ENCODE measurements around the gene SEPHS1. TPM values are rescaled to one million over a fixed set of nuclear protein-coding genes. Genes with fewer than 3 reads are reported as not detected.

SEPHS1 gene
- total RNA-seq, 4 donors from 2014 or later = 24.3 to 34.9 (median 32.0) TPM

GRCh38 chr10:13360587-13360986 is 12.5 kb upstream of the SEPHS1 start:
- H3K27ac ChIP-seq = no peak overlapping the region
- no peak for DNase-seq
- no peak overlapping the region for H3K4me3 ChIP-seq
- TF ChIP-seq POLR2A (IDR thresholded peaks at IDR 0.05) = no peak
- TF ChIP-seq, protein P1, sequence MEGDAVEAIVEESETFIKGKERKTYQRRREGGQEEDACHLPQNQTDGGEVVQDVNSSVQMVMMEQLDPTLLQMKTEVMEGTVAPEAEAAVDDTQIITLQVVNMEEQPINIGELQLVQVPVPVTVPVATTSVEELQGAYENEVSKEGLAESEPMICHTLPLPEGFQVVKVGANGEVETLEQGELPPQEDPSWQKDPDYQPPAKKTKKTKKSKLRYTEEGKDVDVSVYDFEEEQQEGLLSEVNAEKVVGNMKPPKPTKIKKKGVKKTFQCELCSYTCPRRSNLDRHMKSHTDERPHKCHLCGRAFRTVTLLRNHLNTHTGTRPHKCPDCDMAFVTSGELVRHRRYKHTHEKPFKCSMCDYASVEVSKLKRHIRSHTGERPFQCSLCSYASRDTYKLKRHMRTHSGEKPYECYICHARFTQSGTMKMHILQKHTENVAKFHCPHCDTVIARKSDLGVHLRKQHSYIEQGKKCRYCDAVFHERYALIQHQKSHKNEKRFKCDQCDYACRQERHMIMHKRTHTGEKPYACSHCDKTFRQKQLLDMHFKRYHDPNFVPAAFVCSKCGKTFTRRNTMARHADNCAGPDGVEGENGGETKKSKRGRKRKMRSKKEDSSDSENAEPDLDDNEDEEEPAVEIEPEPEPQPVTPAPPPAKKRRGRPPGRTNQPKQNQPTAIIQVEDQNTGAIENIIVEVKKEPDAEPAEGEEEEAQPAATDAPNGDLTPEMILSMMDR (IDR thresholded peaks at IDR 0.05) = no peak
- no peaks in the 10 kb centered on the region for H3K36me3 ChIP-seq
- H3K4me1 ChIP-seq = peaks cover 0 to 5% (median 0%) of the 10 kb centered on the region in 4 donors
- no peaks in the 10 kb centered on the region for H3K9me3 ChIP-seq
- H3K27me3 ChIP-seq = no peaks in the 10 kb centered on the region

DNA sequence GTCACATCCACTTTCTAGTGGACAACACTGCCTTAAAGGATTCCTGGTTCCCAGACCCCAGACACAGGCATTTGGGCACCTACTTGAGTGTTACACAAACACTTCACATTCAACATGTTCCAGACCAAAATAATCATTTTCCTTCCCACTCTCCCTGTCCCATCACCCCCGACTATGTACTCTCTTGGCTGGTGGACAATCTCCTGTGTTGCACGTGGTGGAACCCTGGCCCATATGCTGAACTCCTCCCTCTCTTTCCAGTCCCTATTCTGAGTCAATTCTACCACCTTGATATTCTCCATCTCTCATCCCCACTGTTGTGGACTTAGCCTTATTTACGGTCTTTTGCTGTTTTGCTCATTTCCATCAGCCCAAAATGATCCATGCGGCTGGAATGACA is 8.3 kb upstream of the SEPHS1 start:
- no peak for DNase-seq
- TF ChIP-seq POLR2A (IDR thresholded peaks at IDR 0.05) = no peak
- TF ChIP-seq, protein P1 (IDR thresholded peaks at IDR 0.05) = no peak
- H3K4me3 ChIP-seq = no peak overlapping the region
- H3K27me3 ChIP-seq = no peaks in the 10 kb centered on the region
- no peaks in the 10 kb centered on the region for H3K9me3 ChIP-seq
- H3K4me1 ChIP-seq = no peaks in the 10 kb centered on the region
- H3K36me3 ChIP-seq = no peaks in the 10 kb centered on the region
- H3K27ac ChIP-seq = no peak overlapping the region

DNA sequence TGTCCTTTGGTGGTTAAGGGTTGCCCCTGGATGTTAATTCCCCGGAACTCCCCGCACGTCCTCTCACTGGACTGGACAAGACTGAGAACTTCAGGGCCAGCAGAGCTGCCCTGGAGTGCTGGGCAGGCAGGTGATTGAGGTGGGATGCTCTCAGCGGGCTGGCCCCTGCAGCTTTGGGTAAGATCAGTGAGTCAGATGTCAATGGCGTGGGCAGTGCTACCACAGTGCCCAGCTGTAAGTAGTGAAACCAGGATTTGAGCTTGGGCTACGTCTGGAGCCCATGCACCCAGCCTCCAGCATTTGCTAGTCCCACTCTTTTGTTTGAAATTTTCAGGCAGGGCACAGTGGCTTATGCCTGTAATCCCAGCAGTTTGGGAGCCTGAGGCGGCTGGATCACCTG is 6.7 kb upstream of the SEPHS1 start:
- Histone ChIP-seq H3K4me1 (peaks cover 0 to 7% (median 3%) of the 10 kb centered on the region in 4 donors), H3K36me3 (no peaks in the 10 kb centered on the region), H3K27ac (no peak overlapping the region), H3K27me3 (no peaks in the 10 kb centered on the region), H3K4me3 (no peak overlapping the region), H3K9me3 (no peaks in the 10 kb centered on the region)
- TF ChIP-seq POLR2A (IDR thresholded peaks at IDR 0.05) = no peak
- TF ChIP-seq, protein P1 (IDR thresholded peaks at IDR 0.05) = no peak
- DNase-seq = no peak

GRCh38 chr10:13352519-13352918 is 4.4 kb upstream of the SEPHS1 start:
- no peak for DNase-seq
- Histone ChIP-seq H3K4me3 (no peak overlapping the region), H3K9me3 (no peaks in the 10 kb centered on the region), H3K27me3 (no peaks in the 10 kb centered on the region), H3K36me3 (no peaks in the 10 kb centered on the region), H3K4me1 (peaks cover 0 to 9% (median 3%) of the 10 kb centered on the region in 4 donors), H3K27ac (no peak overlapping the region)
- no peak for TF ChIP-seq POLR2A (IDR thresholded peaks at IDR 0.05)
- TF ChIP-seq, protein P1 (IDR thresholded peaks at IDR 0.05) = no peak

DNA sequence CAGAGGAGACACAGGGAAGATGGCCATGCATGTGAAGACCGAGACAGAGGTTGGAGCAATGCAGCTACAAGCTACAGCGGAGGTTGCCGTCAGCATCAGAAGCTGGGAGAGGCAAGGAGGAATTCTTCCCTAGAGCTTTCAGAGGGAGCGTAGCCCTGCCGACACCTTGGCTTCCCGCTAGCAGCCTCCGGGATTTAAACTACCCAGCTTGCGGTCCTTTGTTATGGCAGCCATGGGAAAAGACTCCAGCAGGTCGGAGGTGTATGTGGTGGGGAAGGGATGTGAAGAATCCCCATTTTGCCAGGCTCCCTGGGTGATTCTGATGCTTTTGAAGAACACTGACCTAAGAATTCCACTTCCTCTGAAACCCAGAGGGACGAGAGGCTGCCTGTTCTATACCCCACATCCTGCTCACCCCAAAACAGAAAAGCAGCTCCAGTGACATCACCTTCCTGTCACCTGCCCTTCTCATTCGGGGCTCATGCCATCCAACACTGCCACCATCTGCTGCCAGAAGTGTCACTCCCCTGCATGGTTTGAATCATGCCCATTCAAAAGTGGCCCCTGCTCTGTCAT is 3.3 kb upstream of the SEPHS1 start:
- TF ChIP-seq POLR2A (IDR thresholded peaks at IDR 0.05) = no peak
- TF ChIP-seq, protein P1 (IDR thresholded peaks at IDR 0.05) = no peak
- H3K4me3 ChIP-seq = no peak overlapping the region
- DNase-seq = peak in 1 of 3 donors; percentile 20

More for the DNA sequence above, 3.3 kb upstream of the SEPHS1 start:
- Histone ChIP-seq H3K9me3 (no peaks in the 10 kb centered on the region), H3K36me3 (no peaks in the 10 kb centered on the region), H3K27ac (no peak overlapping the region), H3K27me3 (no peaks in the 10 kb centered on the region), H3K4me1 (peaks cover 0 to 9% (median 3%) of the 10 kb centered on the region in 4 donors)

All from Peyer's patch (tissue), 4 donors.